ENCODE data around the gene NKX2-4. TPM values are rescaled to one million over a fixed set of nuclear protein-coding genes. Genes with fewer than 3 reads are reported as not detected.
"Not testable (repeated sequence)": the region's sequence is repeated elsewhere in the genome, so short reads cannot be mapped to it uniquely, and the experiment has no call there.

NKX2-4 gene
- total RNA-seq, 4 donors from 2014 or later = not detected

DNA sequence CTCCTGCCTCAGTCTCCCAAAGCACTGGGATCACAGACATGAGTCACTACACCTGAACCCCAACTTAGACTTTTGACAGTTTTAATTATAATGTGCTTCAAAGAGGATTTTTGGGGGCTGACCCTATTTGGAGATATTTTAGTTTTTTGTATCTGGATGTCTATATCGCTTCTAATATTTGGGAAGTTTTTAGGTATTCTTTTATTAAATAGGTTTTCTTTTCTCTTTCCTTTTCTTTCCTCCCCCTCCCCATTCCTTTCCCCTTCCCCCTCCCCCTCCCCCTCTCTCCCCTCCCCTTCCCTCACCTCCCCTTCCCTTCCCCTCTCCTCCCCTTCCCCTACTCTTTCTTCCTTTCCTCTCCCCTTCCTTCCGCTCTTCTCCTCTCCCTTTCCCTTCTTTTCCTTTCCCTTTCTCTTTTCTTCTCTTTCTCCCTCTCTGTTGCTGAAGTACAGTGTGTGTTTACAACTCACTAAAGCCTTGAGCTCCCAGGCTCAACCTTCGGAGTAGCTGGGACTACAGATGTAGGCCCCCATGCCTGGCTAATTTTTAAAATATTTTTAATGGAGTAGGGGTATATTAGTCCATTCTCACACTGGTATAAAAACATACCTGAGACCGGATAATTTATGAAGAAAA is 24.4 kb upstream of the NKX2-4 start:
- WGBS, 2 donors (ENCODE audit: low coverage in 1 of 2) = 88 to 96% methylated on average over 3 to 4 of the region's 4 CpGs
- no peaks in the 10 kb centered on the region for H3K36me3 ChIP-seq
- TF ChIP-seq, protein P1, sequence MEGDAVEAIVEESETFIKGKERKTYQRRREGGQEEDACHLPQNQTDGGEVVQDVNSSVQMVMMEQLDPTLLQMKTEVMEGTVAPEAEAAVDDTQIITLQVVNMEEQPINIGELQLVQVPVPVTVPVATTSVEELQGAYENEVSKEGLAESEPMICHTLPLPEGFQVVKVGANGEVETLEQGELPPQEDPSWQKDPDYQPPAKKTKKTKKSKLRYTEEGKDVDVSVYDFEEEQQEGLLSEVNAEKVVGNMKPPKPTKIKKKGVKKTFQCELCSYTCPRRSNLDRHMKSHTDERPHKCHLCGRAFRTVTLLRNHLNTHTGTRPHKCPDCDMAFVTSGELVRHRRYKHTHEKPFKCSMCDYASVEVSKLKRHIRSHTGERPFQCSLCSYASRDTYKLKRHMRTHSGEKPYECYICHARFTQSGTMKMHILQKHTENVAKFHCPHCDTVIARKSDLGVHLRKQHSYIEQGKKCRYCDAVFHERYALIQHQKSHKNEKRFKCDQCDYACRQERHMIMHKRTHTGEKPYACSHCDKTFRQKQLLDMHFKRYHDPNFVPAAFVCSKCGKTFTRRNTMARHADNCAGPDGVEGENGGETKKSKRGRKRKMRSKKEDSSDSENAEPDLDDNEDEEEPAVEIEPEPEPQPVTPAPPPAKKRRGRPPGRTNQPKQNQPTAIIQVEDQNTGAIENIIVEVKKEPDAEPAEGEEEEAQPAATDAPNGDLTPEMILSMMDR (IDR thresholded peaks at IDR 0.05) = no peak
- TF ChIP-seq EP300 (IDR thresholded peaks at IDR 0.05; ENCODE audit: low read depth) = no peak
- TF ChIP-seq POLR2AphosphoS5 (IDR thresholded peaks at IDR 0.05) = no peak
- no peak for TF ChIP-seq POLR2A (IDR thresholded peaks at IDR 0.05)
- no peak for DNase-seq
- no peak overlapping the region for H3K27ac ChIP-seq
- H3K27me3 ChIP-seq = peaks cover 3% of the 10 kb centered on the region
- in situ Hi-C loops (cut with MboI; ENCODE audit: low pct_ligation_motif_present in 1 of 4, low pct_unique_long_range_greater_than_20kb in 1 of 4, low sequenced_read_pairs in 3 of 4) (no loop called here), intact Hi-C loops (cut with DNase I; ENCODE audit: low total_unique reads) (no loop called here)
- no peaks in the 10 kb centered on the region for H3K4me1 ChIP-seq
- no peak overlapping the region for H3K4me3 ChIP-seq
- peaks cover 0 to 13% of the 10 kb centered on the region in 2 donors for H3K9me3 ChIP-seq

DNA sequence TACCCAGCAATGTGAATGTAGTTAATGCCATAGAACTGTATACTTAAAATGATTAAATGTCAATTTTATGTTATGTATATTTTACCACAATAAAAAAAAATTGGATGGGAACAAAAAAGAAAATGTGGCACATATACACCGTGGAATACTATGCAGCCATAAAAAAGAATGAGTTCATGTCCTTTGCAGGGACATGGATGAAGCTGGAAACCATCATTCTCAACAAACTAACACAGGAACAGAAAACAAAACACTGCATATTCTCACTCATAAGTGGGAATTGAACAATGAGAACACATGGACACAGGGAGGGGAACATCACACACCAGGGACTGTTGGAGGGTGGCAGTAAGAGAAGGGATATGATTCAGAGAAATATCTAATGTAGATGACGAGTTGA is 21.8 kb upstream of the NKX2-4 start:
- peaks cover 17% of the 10 kb centered on the region for H3K27me3 ChIP-seq
- H3K4me1 ChIP-seq; intact Hi-C loops (cut with DNase I; ENCODE audit: low total_unique reads); H3K9me3 ChIP-seq; in situ Hi-C loops (cut with MboI; ENCODE audit: low pct_ligation_motif_present in 1 of 4, low pct_unique_long_range_greater_than_20kb in 1 of 4, low sequenced_read_pairs in 3 of 4); H3K4me3 ChIP-seq; H3K36me3 ChIP-seq; H3K27ac ChIP-seq; DNase-seq: not testable (repeated sequence)
- WGBS, 2 donors (ENCODE audit: low coverage in 1 of 2) = 59 to 61% methylated on average over 2 of the region's 2 CpGs

DNA sequence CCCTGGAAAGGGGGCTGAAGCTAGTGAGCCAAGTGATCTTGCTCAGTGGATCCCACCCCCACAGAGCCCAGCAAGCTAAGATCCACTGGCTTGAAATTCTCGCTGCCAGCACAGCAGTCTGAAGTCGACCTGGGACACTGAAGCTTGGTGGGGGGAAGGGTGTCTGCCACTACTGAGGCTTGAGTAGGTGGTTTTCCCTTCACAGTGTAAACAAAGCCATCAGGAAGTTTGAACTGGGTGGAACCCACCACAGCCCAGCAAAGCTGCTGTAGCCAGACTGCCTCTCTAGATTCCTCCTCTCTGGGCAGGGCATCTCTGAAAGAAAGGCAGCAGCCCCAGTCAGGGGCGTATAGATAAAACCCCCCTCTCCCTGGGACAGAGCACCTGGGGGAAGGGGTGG is 16.7 kb upstream of the NKX2-4 start:
- DNase-seq; H3K4me1 ChIP-seq; H3K4me3 ChIP-seq; intact Hi-C loops (cut with DNase I; ENCODE audit: low total_unique reads); H3K9me3 ChIP-seq; H3K36me3 ChIP-seq; H3K27ac ChIP-seq; in situ Hi-C loops (cut with MboI; ENCODE audit: low pct_ligation_motif_present in 1 of 4, low pct_unique_long_range_greater_than_20kb in 1 of 4, low sequenced_read_pairs in 3 of 4): not testable (repeated sequence)
- 25% methylated on average over 3 of the region's 3 CpGs; no CpG with 5 or more reads in 1 of the 2 donors for WGBS, 2 donors (ENCODE audit: low coverage in 1 of 2)
- H3K27me3 ChIP-seq = peaks cover 56% of the 10 kb centered on the region

DNA sequence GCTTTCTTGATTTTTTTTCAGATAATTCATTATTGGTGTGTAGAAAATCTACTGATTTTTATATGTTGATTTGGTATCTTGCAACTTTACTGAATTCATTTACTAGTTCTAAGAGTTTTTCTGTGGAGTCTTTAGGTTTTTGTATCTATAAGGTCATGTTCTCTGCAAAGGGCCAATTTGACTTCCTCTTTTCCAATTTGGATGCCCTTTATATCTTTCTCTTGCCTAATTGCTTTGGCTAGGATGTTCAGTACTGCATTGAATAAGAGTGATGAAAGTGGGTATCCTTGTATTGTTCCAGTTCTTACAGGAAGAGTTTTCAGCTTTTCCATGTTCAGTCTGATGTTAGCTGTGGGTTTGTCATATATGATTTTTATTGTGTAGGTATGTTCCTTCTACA is 14.4 kb upstream of the NKX2-4 start:
- intact Hi-C loops (cut with DNase I; ENCODE audit: low total_unique reads) (no loop called here), in situ Hi-C loops (cut with MboI; ENCODE audit: low pct_ligation_motif_present in 1 of 4, low pct_unique_long_range_greater_than_20kb in 1 of 4, low sequenced_read_pairs in 3 of 4) (no loop called here)
- TF ChIP-seq, protein P1 (IDR thresholded peaks at IDR 0.05) = no peak
- no peak for TF ChIP-seq POLR2AphosphoS5 (IDR thresholded peaks at IDR 0.05)
- TF ChIP-seq POLR2A (IDR thresholded peaks at IDR 0.05) = no peak
- TF ChIP-seq EP300 (IDR thresholded peaks at IDR 0.05; ENCODE audit: low read depth) = no peak

DNA sequence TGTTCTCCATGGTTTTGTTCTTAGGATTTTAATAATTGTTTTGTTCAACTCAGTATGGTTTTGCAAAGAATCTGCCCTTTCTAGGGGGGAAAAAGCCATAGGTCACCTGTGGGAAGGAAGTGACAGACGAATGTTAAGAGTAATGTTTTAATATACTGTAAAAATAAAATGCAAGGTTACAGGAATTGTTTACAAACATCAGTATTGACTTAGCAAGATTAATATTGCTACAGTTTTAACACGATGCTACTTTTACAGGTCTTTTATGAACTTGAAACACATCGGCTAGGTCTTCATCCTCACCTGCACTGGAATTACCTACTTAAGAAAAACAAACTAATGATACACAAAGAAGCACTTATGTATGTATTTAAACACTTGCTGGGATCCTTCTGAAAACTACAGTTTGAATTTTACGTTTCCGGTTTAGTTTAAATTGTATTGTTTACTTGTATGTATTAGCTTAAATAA is 1.7 kb upstream of the NKX2-4 start:
- intact Hi-C loops (cut with DNase I; ENCODE audit: low total_unique reads) (no loop called here), in situ Hi-C loops (cut with MboI; ENCODE audit: low pct_ligation_motif_present in 1 of 4, low pct_unique_long_range_greater_than_20kb in 1 of 4, low sequenced_read_pairs in 3 of 4) (no loop called here)
- no peak for TF ChIP-seq POLR2AphosphoS5 (IDR thresholded peaks at IDR 0.05)
- no peak for TF ChIP-seq EP300 (IDR thresholded peaks at IDR 0.05; ENCODE audit: low read depth)
- TF ChIP-seq, protein P1 (IDR thresholded peaks at IDR 0.05) = no peak
- no peak for TF ChIP-seq POLR2A (IDR thresholded peaks at IDR 0.05)
- no peaks in the 10 kb centered on the region for H3K36me3 ChIP-seq
- peaks cover 0 to 16% (median 6%) of the 10 kb centered on the region in 4 donors for H3K4me1 ChIP-seq
- DNase-seq = no peak
- peaks cover 100% of the 10 kb centered on the region for H3K27me3 ChIP-seq
- 29 to 33% methylated on average over 5 of the region's 5 CpGs for WGBS, 2 donors (ENCODE audit: low coverage in 1 of 2)
- no peak overlapping the region for H3K4me3 ChIP-seq
- no peak overlapping the region for H3K27ac ChIP-seq
- no peaks in the 10 kb centered on the region for H3K9me3 ChIP-seq

More for the DNA sequence above, 14.4 kb upstream of the NKX2-4 start:
- Histone ChIP-seq H3K9me3 (no peaks in the 10 kb centered on the region), H3K27ac (no peak overlapping the region), H3K4me3 (no peak overlapping the region), H3K27me3 (peaks cover 67% of the 10 kb centered on the region), H3K4me1 (no peaks in the 10 kb centered on the region), H3K36me3 (no peaks in the 10 kb centered on the region)
- DNase-seq = no peak
